GM21515 (cell line): ENCODE results near the gene PCK1.
"Not testable (repeated sequence)": the region's sequence is repeated elsewhere in the genome, so short reads cannot be mapped to it uniquely, and the experiment has no call there.

Experiments
- ATAC-seq: cut with Tn5 transposase; IDR thresholded peaks from one replicate; pipeline ENCODE4 v1.9.1; 2021; ENCODE audit not compliant: unreplicated experiment

Gene PCK1

GRCh38 chr20:57560554-57561355, at the start of gene PCK1:
TSS of gene PCK1 (plus strand) at chr20:57561110. CDS start at chr20:57561412, 302 bp downstream.
- no peak for ATAC-seq

GRCh38 chr20:57511709-57512108, 49.2 kb upstream of the PCK1 start:
- not testable (repeated sequence) for ATAC-seq

- no peak for ATAC-seq
Observed at GRCh38 chr20:57512432-57512831, 48.5 kb upstream of the PCK1 start.

GRCh38 chr20:57513199-57513598, 47.7 kb upstream of the PCK1 start:
- no peak for ATAC-seq

GRCh38 chr20:57514273-57514751, 46.6 kb upstream of the PCK1 start:
- no peak for ATAC-seq

GRCh38 chr20:57517904-57518303, 43.0 kb upstream of the PCK1 start:
- ATAC-seq, result no peak

- no peak for ATAC-seq
Observed at GRCh38 chr20:57522380-57523140, 38.4 kb upstream of the PCK1 start.

- no peak for ATAC-seq
Observed at GRCh38 chr20:57523782-57524181, 37.1 kb upstream of the PCK1 start.

GRCh38 chr20:57524511-57525176, 36.3 kb upstream of the PCK1 start, which contains the start of gene CTCFL:
TSS of gene CTCFL (minus strand) at chr20:57525140. CDS start at chr20:57524205, 935 bp downstream.
- ATAC-seq, result no peak

GRCh38 chr20:57525328-57526086, 35.4 kb upstream of the PCK1 start:
- ATAC-seq, result no peak

GRCh38 chr20:57526087-57526884, 34.6 kb upstream of the PCK1 start:
- ATAC-seq, result no peak

GRCh38 chr20:57526885-57527460, 33.9 kb upstream of the PCK1 start:
- ATAC-seq, result no peak

- no peak for ATAC-seq
Observed at GRCh38 chr20:57527728-57528127, 33.2 kb upstream of the PCK1 start.

GRCh38 chr20:57528148-57528547, 32.8 kb upstream of the PCK1 start:
- ATAC-seq, result no peak

- ATAC-seq, result no peak
Observed at GRCh38 chr20:57529160-57529585, 31.7 kb upstream of the PCK1 start.

GRCh38 chr20:57529810-57530209, 31.1 kb upstream of the PCK1 start:
- ATAC-seq, result no peak

GRCh38 chr20:57530327-57530981, 30.5 kb upstream of the PCK1 start:
- no peak for ATAC-seq

GRCh38 chr20:57532104-57532503, 28.8 kb upstream of the PCK1 start:
- no peak for ATAC-seq

GRCh38 chr20:57535297-57535696, 25.6 kb upstream of the PCK1 start:
- ATAC-seq, result no peak
